Measurements from ENCODE around the gene RPL28. TPM values are rescaled to one million over a fixed set of nuclear protein-coding genes. Genes with fewer than 3 reads are reported as not detected.

Gene RPL28
- total and polyA plus RNA-seq, 2 of the 13 experiments (the other 11 are each of a cell fraction or from before 2014, with no cell fraction given), result 105 to 420 TPM

GRCh38 chr19:55339105-55339888, 46.4 kb upstream of the RPL28 start, which contains the start of gene KMT5C (continued):
- TF ChIP-seq TBL1XR1 (IDR thresholded peaks at IDR 0.05; ENCODE audit: borderline replicate concordance, low read length, partially characterized antibody) (no peak), FOXM1 (CRISPR knock-in tag; IDR thresholded peaks at IDR 0.05) (no peak), PRMT3 (CRISPR knock-in tag; IDR thresholded peaks at IDR 0.05; ENCODE audit: borderline replicate concordance, low read depth) (no peak), NCOA2 (CRISPR knock-in tag; IDR thresholded peaks at IDR 0.05) (no peak), SMYD3 (CRISPR knock-in tag; IDR thresholded peaks at IDR 0.05) (0 out of 2 replicates have a peak, but pooled peaks have one; percentile 16), HOXA3 (CRISPR knock-in tag; IDR thresholded peaks at IDR 0.05) (peak; percentile 51; the same call in 1 of the 2 replicates), FOXA1 (IDR thresholded peaks at IDR 0.05) (no peak), FOXA1 (CRISPR knock-in tag; IDR thresholded peaks at IDR 0.05) (peak; percentile 47), SSRP1 (CRISPR knock-in tag; IDR thresholded peaks at IDR 0.05) (no peak), RARA (CRISPR knock-in tag; IDR thresholded peaks at IDR 0.05) (no peak), ESRRA (CRISPR knock-in tag; IDR thresholded peaks at IDR 0.05; ENCODE audit: low read depth) (no peak), HDAC2 (CRISPR knock-in tag; IDR thresholded peaks at IDR 0.05) (0 out of 2 replicates have a peak, but pooled peaks have one; percentile 15), PBX2 (CRISPR knock-in tag; IDR thresholded peaks at IDR 0.05) (peak; percentile 94), RBM39 (IDR thresholded peaks at IDR 0.05; ENCODE audit: low read depth, low read length, poor library complexity, severe bottlenecking) (peak; percentile 87), TFE3 (CRISPR knock-in tag; IDR thresholded peaks at IDR 0.05) (no peak), ZNF468 (CRISPR knock-in tag; IDR thresholded peaks at IDR 0.05) (no peak), FIP1L1 (IDR thresholded peaks at IDR 0.05; ENCODE audit: borderline replicate concordance, insufficient read depth, low read depth, low read length) (no peak), DBP (CRISPR knock-in tag; IDR thresholded peaks at IDR 0.05; ENCODE audit: not compliant biosample characterization) (no peak), CBX1 (IDR thresholded peaks at IDR 0.05; ENCODE audit: low read depth) (peak; percentile 29), GMEB1 (CRISPR knock-in tag; IDR thresholded peaks at IDR 0.05; ENCODE audit: borderline replicate concordance) (peak; percentile 28; the same call in 1 of the 2 replicates), ZNF33A (CRISPR knock-in tag; IDR thresholded peaks at IDR 0.05; ENCODE audit: borderline replicate concordance) (no peak), HMGA1 (CRISPR knock-in tag; conservative IDR thresholded peaks at IDR 0.05) (no peak), SCMH1 (CRISPR knock-in tag; IDR thresholded peaks at IDR 0.05; ENCODE audit: borderline replicate concordance) (no peak), HNRNPL (IDR thresholded peaks at IDR 0.05; ENCODE audit: low read depth, low read length) (no peak), SALL1 (CRISPR knock-in tag; IDR thresholded peaks at IDR 0.05) (peak; percentile 26)

Data from HepG2 (cell line).